ENCODE results near the gene JSRP1.

- TF ChIP-seq POLR2A (IDR thresholded peaks at IDR 0.05) (no peak), CTCF (IDR thresholded peaks at IDR 0.05) (no peak)
These were observed 45.1 kb downstream of the JSRP1 start for GRCh38 chr19:2210987-2211740.
